Measurements from ENCODE around the gene HTT-AS. TPM values are rescaled to one million over a fixed set of nuclear protein-coding genes. Genes with fewer than 3 reads are reported as not detected.

Gene HTT-AS
- total and polyA plus RNA-seq, 2 of the 13 experiments (the other 11 are each of a cell fraction or from before 2014, with no cell fraction given): not detected

DNA sequence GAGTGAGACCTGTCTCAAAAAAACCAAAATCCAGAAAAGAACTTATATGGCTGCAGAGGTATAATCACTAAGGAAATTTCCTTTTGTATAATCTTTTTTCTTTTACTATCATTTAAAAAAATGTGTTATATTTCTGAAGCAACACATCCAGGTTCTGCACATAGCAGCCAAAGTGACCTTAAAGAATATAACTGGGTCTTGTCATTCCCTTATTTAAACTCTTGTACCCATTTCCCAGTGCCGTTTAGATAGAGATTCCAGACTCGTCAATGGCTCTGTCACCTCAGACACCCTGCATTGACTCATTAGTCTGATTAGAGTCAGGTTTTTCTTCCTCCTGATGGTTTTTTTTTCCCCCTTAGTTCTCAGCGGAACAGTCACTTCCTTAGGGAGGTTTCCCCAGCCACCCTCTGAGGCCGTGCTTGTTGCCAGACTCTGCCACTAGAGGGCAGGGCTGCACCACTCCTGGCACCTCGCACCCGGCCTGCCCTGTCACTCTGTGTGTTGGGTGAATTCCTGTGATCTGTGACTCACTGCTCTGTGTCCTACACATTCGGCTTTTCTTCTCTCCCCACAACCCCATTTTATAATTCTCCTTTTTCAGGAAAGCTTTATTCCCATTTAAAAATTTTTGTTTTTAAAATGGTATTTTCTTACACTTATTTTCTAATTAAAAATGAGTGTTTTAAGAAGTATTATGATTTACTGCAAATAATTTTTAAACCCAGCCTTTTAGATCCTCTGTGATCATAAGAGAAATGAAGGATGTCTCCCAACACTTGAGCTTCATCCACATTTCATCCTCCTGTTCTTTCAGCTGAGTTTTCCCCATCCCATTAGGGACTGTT, 32.2 kb upstream of the HTT-AS start (continued):
- TF ChIP-seq CTCF (CRISPR knock-in tag; IDR thresholded peaks at IDR 0.05): peak; percentile 96
- TF ChIP-seq TEAD3 (CRISPR knock-in tag; optimal IDR thresholded peaks at IDR 0.05; ENCODE audit: borderline replicate concordance): peak; percentile 72
- TF ChIP-seq ZMYM4 (CRISPR knock-in tag; IDR thresholded peaks at IDR 0.05): 0 out of 2 replicates have a peak, but pooled peaks have one; percentile 37
- 0 out of 2 replicates have a peak, but pooled peaks have one; percentile 36 for TF ChIP-seq GATAD1 (CRISPR knock-in tag; IDR thresholded peaks at IDR 0.05)
- TF ChIP-seq, protein P1, sequence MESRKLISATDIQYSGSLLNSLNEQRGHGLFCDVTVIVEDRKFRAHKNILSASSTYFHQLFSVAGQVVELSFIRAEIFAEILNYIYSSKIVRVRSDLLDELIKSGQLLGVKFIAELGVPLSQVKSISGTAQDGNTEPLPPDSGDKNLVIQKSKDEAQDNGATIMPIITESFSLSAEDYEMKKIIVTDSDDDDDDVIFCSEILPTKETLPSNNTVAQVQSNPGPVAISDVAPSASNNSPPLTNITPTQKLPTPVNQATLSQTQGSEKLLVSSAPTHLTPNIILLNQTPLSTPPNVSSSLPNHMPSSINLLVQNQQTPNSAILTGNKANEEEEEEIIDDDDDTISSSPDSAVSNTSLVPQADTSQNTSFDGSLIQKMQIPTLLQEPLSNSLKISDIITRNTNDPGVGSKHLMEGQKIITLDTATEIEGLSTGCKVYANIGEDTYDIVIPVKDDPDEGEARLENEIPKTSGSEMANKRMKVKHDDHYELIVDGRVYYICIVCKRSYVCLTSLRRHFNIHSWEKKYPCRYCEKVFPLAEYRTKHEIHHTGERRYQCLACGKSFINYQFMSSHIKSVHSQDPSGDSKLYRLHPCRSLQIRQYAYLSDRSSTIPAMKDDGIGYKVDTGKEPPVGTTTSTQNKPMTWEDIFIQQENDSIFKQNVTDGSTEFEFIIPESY (CRISPR knock-in tag; IDR thresholded peaks at IDR 0.05): peak; percentile 67
- TF ChIP-seq, protein P2, sequence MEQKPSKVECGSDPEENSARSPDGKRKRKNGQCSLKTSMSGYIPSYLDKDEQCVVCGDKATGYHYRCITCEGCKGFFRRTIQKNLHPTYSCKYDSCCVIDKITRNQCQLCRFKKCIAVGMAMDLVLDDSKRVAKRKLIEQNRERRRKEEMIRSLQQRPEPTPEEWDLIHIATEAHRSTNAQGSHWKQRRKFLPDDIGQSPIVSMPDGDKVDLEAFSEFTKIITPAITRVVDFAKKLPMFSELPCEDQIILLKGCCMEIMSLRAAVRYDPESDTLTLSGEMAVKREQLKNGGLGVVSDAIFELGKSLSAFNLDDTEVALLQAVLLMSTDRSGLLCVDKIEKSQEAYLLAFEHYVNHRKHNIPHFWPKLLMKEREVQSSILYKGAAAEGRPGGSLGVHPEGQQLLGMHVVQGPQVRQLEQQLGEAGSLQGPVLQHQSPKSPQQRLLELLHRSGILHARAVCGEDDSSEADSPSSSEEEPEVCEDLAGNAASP (CRISPR knock-in tag; IDR thresholded peaks at IDR 0.05; ENCODE audit: borderline replicate concordance): peak; percentile 46; the same call in 1 of the 2 replicates
- TF ChIP-seq ZNF143 (CRISPR knock-in tag; IDR thresholded peaks at IDR 0.05): no peak
- TF ChIP-seq ZNF780A (CRISPR knock-in tag; IDR thresholded peaks at IDR 0.05): no peak
- peak; percentile 90 for TF ChIP-seq ZNF3 (CRISPR knock-in tag; IDR thresholded peaks at IDR 0.05)
- TF ChIP-seq SAP130 (CRISPR knock-in tag; IDR thresholded peaks at IDR 0.05; ENCODE audit: low read depth): peak; percentile 59
- TF ChIP-seq, protein P3, sequence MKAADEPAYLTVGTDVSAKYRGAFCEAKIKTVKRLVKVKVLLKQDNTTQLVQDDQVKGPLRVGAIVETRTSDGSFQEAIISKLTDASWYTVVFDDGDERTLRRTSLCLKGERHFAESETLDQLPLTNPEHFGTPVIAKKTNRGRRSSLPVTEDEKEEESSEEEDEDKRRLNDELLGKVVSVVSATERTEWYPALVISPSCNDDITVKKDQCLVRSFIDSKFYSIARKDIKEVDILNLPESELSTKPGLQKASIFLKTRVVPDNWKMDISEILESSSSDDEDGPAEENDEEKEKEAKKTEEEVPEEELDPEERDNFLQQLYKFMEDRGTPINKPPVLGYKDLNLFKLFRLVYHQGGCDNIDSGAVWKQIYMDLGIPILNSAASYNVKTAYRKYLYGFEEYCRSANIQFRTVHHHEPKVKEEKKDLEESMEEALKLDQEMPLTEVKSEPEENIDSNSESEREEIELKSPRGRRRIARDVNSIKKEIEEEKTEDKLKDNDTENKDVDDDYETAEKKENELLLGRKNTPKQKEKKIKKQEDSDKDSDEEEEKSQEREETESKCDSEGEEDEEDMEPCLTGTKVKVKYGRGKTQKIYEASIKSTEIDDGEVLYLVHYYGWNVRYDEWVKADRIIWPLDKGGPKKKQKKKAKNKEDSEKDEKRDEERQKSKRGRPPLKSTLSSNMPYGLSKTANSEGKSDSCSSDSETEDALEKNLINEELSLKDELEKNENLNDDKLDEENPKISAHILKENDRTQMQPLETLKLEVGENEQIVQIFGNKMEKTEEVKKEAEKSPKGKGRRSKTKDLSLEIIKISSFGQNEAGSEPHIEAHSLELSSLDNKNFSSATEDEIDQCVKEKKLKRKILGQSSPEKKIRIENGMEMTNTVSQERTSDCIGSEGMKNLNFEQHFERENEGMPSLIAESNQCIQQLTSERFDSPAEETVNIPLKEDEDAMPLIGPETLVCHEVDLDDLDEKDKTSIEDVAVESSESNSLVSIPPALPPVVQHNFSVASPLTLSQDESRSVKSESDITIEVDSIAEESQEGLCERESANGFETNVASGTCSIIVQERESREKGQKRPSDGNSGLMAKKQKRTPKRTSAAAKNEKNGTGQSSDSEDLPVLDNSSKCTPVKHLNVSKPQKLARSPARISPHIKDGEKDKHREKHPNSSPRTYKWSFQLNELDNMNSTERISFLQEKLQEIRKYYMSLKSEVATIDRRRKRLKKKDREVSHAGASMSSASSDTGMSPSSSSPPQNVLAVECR (CRISPR knock-in tag; IDR thresholded peaks at IDR 0.05; ENCODE audit: borderline replicate concordance): peak; percentile 39; the same call in 1 of the 2 replicates
